GM23248 (cell line): ENCODE measurements around the gene HMCN1. TPM values are rescaled to one million over a fixed set of nuclear protein-coding genes. Genes with fewer than 3 reads are reported as not detected.

Experiments used
- DNase-seq: peaks from one replicate; pipeline ENCODE4 v3.0.0-alpha.2; 2015
- H2AFZ ChIP-seq: fragments of 200-600 bp; sonication (generic); 2 replicates; pipeline ENCODE4 v1.6.1; 2016; ENCODE audit warnings: antibody characterized with exemption
- H3F3A ChIP-seq: fragments of 200-600 bp; sonication (generic); 2 replicates; pipeline ENCODE4 v1.6.1; 2016; ENCODE audit warnings: mild to moderate bottlenecking, antibody characterized with exemption, mixed run types; ENCODE audit not compliant: insufficient read depth
- H3K27ac ChIP-seq: fragments of 200-600 bp; sonication (generic); 2 replicates; pipeline ENCODE4 v1.5.1; 2016; ENCODE audit warnings: mild to moderate bottlenecking
- H3K27me3 ChIP-seq: fragments of 200-600 bp; sonication (generic); replicated peaks from 2 replicates; pipeline ENCODE4 v1.6.1; 2016; ENCODE audit warnings: mild to moderate bottlenecking; ENCODE audit not compliant: insufficient read depth
- H3K36me3 ChIP-seq: fragments of 200-600 bp; sonication (generic); 2 replicates; pipeline ENCODE4 v1.6.1; 2016; ENCODE audit warnings: low read depth, mild to moderate bottlenecking
- H3K4me1 ChIP-seq: fragments of 200-600 bp; sonication (generic); 2 replicates; pipeline ENCODE4 v1.6.1; 2016; ENCODE audit warnings: mild to moderate bottlenecking; ENCODE audit not compliant: insufficient read depth
- H3K4me2 ChIP-seq: fragments of 200-600 bp; sonication (generic); one replicate; pipeline ENCODE4 v1.6.1; 2016; ENCODE audit warnings: mild to moderate bottlenecking; ENCODE audit not compliant: unreplicated experiment
- H3K4me3 ChIP-seq: fragments of 200-600 bp; sonication (generic); 2 replicates; pipeline ENCODE4 v1.5.1; 2016; ENCODE audit warnings: mild to moderate bottlenecking
- H3K79me2 ChIP-seq: fragments of 200-600 bp; sonication (generic); 2 replicates; pipeline ENCODE4 v1.6.1; 2016; ENCODE audit warnings: mild to moderate bottlenecking; ENCODE audit not compliant: insufficient read depth
- H3K9ac ChIP-seq: fragments of 200-600 bp; sonication (generic); 2 replicates; pipeline ENCODE4 v1.6.1; 2016; ENCODE audit warnings: mild to moderate bottlenecking
- H3K9me2 ChIP-seq: fragments of 200-600 bp; sonication (generic); 2 replicates; pipeline ENCODE4 v1.6.1; 2016; ENCODE audit warnings: mixed run types, mild to moderate bottlenecking, moderate library complexity; ENCODE audit not compliant: insufficient read depth
- H3K9me3 ChIP-seq: fragments of 200-600 bp; sonication (generic); one replicate; pipeline ENCODE4 v1.6.1; 2017; ENCODE audit warnings: low read depth
- H4K20me1 ChIP-seq: fragments of 200-600 bp; sonication (generic); 2 replicates; pipeline ENCODE4 v1.6.0; 2016; ENCODE audit not compliant: insufficient read depth
- EZH2 ChIP-seq: fragments of 200-600 bp; sonication (generic); IDR thresholded peaks from 2 replicates; pipeline ENCODE4 v1.6.1; 2018; ENCODE audit warnings: antibody characterized with exemption, mild to moderate bottlenecking; ENCODE audit not compliant: insufficient read depth, poor library complexity, severe bottlenecking
- EZH2phosphoT487 ChIP-seq: fragments of 200-600 bp; sonication (generic); IDR thresholded peaks from 2 replicates; pipeline ENCODE4 v1.6.1; 2018; ENCODE audit warnings: antibody characterized with exemption, moderate library complexity, mild to moderate bottlenecking, low read depth; ENCODE audit not compliant: insufficient read depth
- WGBS, 2 experiments: methylation state at CpG; one replicate each; pipeline ENCODE4 v1.1.6; 2015 to 2017; ENCODE audit warnings: low lambda C conversion rate in 2 of 2, low coverage in 1 of 2; ENCODE audit errors: missing lambda C conversion rate in 2 of 2; 5-methylcytosine and 5-hydroxymethylcytosine counted together
- in situ Hi-C: fragments of 300-500 bp; cut with MboI; formaldehyde crosslinking; loops from 2 replicates; pipeline ENCODE4 v1.15.0; 2020
- polyA plus RNA-seq: library from polyadenylated mRNA; unstranded; fragments of >200 nt; fragmentation: Nextera tagmentation; extraction: Ambion mirVana; gene quantifications from 2 replicates; pipeline ENCODE4 v1.2.1, GENCODE V29; 2016
- total RNA-seq: library from RNA; depleted of rRNA; stranded (reverse); fragments of >200 nt; shearing (Covaris generic); gene quantifications from 2 replicates; pipeline ENCODE4 v1.2.3, GENCODE V29; 2014

The HMCN1 gene
- total and polyA plus RNA-seq, 2 experiments from 2014 or later: 1.8 to 5.2 TPM

DNA sequence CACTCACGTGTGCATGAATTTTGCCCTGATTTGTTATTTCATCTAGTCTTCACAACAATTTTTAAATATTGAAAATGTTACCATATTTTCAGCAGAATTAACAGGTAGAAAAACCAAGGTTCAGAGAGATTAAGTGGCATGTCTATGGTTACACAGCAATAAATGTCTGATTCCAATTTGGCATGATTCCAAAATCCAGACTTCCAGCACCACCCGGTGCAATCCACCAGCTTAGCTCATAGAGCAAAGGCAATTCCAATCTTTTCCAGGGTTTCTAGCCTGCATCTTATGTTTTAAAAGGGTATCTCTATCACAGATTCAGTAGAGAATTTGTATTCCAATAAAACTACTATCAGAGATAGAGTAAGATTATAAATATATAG is 479.0 kb downstream of the HMCN1 start:
- no peak for DNase-seq
- H3K9me2 ChIP-seq: no peaks in the 10 kb centered on the region
- no peaks in the 10 kb centered on the region for H3K36me3 ChIP-seq
- H3K4me1 ChIP-seq: peaks cover 18% of the 10 kb centered on the region
- no peak for TF ChIP-seq EZH2phosphoT487
- no peak for TF ChIP-seq EZH2
- no peaks in the 10 kb centered on the region for H3K27me3 ChIP-seq
- no peaks in the 10 kb centered on the region for H4K20me1 ChIP-seq
- in situ Hi-C loops: loop anchor here (25.0 kb wide), 1 partner anchor 401 kb away; no protein-coding TSS in a partner anchor
- no peak overlapping the region for H3K4me2 ChIP-seq
- H3K27ac ChIP-seq: no peak overlapping the region
- no peak overlapping the region for H2AFZ ChIP-seq
- no peaks in the 10 kb centered on the region for H3K79me2 ChIP-seq
- H3K4me3 ChIP-seq: no peak overlapping the region
- no peak overlapping the region for H3K9ac ChIP-seq
- H3K9me3 ChIP-seq: no peaks in the 10 kb centered on the region
- H3F3A ChIP-seq: peaks cover 7% of the 10 kb centered on the region
- WGBS, 2 experiments: 54 to 56% methylated on average over 2 of the region's 2 CpGs

DNA sequence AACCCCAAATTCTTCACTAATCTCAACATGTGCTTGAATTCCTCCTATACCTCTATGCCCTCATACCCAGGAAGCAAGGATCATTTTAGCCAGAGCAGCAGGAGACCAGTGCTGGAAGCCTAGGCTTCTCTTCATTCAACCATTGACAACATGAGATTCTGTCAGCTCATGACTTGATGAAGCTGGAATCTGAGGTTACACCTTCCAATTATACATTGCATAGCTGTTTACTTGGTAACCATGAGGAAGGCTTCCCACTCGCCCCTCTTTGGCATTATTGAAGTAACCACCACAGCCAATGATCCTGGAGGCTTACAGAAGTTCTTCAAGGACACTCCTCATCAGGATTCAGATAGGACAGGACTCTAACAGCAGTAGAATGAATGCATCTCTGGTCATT is 480.6 kb downstream of the HMCN1 start:
- Histone ChIP-seq H2AFZ (no peak overlapping the region), H4K20me1 (no peaks in the 10 kb centered on the region), H3K9me2 (no peaks in the 10 kb centered on the region), H3F3A (no peaks in the 10 kb centered on the region), H3K27ac (no peak overlapping the region), H3K79me2 (no peaks in the 10 kb centered on the region), H3K9ac (no peak overlapping the region), H3K9me3 (no peaks in the 10 kb centered on the region), H3K27me3 (no peaks in the 10 kb centered on the region), H3K36me3 (no peaks in the 10 kb centered on the region), H3K4me1 (peaks cover 10% of the 10 kb centered on the region; the same call in 1 of the 2 replicates), H3K4me2 (no peak overlapping the region), H3K4me3 (no peak overlapping the region)
- DNase-seq: peak; percentile 62
- WGBS, 2 experiments: 65 to 68% methylated on average over 1 of the region's 1 CpG
- TF ChIP-seq EZH2phosphoT487 (no peak), EZH2 (no peak)
- in situ Hi-C loops: loop anchor here (25.0 kb wide), 1 partner anchor 402 kb away; no protein-coding TSS in a partner anchor

DNA sequence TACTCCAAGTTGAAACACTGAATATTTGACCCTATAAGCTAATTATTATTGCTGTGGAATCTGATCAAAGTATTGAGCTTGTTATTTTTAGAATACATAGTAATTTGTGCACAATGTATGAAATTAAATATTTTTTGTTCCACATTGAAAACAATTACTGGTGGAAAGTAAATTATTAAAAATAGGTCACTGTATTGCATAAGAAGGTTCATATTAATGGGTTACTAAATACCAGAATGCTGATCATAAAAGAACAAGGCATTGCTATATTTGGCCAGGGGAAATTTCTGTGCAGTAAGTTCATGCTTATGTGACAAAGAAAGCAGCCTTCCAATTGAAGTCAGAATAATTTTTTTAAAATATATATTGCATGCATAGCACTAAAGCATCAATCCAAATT is 481.4 kb downstream of the HMCN1 start:
- in situ Hi-C loops: loop anchor here (25.0 kb wide), 1 partner anchor 403 kb away; no protein-coding TSS in a partner anchor
- Histone ChIP-seq H3K79me2 (no peaks in the 10 kb centered on the region), H3K9me3 (no peaks in the 10 kb centered on the region), H3K27ac (no peak overlapping the region), H2AFZ (no peak overlapping the region), H3K4me2 (no peak overlapping the region), H4K20me1 (no peaks in the 10 kb centered on the region), H3K36me3 (no peaks in the 10 kb centered on the region), H3K4me3 (no peak overlapping the region), H3K4me1 (peaks cover 16% of the 10 kb centered on the region; the same call in 1 of the 2 replicates), H3K9ac (no peak overlapping the region), H3K27me3 (no peaks in the 10 kb centered on the region), H3K9me2 (no peaks in the 10 kb centered on the region), H3F3A (no peaks in the 10 kb centered on the region)
- no peak for DNase-seq
- TF ChIP-seq EZH2phosphoT487 (no peak), EZH2 (no peak)

DNA sequence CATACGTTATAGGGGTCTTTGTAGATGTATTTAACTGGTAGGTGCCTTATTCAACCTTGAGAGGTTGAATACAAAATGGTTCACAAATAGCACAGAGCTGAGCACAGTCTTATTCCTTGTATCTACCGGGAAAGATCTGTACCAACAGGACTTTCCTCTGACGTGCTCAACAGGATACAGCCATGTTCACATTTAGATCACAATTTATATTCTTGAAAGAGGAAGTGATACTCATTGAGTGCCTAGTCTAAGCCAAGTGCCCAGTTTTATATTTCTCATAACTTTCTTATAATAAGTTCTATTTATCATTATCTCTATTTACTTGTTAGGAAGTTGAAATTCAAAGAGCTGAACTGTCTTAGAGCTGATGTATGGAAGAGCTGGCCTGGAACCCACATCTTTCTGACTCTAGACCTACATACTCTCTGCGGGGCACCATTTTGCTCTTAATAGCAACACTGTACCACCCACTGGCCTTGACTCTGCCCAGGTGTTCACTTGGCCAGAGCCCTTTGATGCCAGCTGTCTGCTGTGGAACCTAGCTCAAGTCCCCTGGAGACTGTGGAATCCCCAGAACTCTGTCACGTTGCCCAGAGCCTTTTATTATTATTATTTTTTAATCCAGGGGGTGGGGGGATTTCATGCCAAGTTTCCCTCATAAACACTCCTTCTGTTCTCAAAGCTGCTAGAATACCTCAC is 484.6 kb downstream of the HMCN1 start:
- peaks cover 16% of the 10 kb centered on the region; the same call in 1 of the 2 replicates for H3K4me1 ChIP-seq
- no peaks in the 10 kb centered on the region for H4K20me1 ChIP-seq
- TF ChIP-seq EZH2: no peak
- no peaks in the 10 kb centered on the region for H3K79me2 ChIP-seq
- H3K27me3 ChIP-seq: no peaks in the 10 kb centered on the region
- H3K4me3 ChIP-seq: no peak overlapping the region
- no peak overlapping the region for H2AFZ ChIP-seq
- H3F3A ChIP-seq: no peaks in the 10 kb centered on the region
- H3K36me3 ChIP-seq: no peaks in the 10 kb centered on the region
- DNase-seq: no peak
- no peaks in the 10 kb centered on the region for H3K9me3 ChIP-seq
- no peak overlapping the region for H3K27ac ChIP-seq
- in situ Hi-C loops: loop anchor here (25.0 kb wide), 1 partner anchor 407 kb away; no protein-coding TSS in a partner anchor
- H3K4me2 ChIP-seq: no peak overlapping the region
- H3K9ac ChIP-seq: no peak overlapping the region
- WGBS, 2 experiments: 84 to 87% methylated on average over 5 of the region's 5 CpGs
- no peaks in the 10 kb centered on the region for H3K9me2 ChIP-seq
